Smooth muscle cell (in vitro differentiated cells): Measurements from ENCODE around the gene DNMBP. TPM values are rescaled to one million over a fixed set of nuclear protein-coding genes. Genes with fewer than 3 reads are reported as not detected.
"Not testable (repeated sequence)": the region's sequence is repeated elsewhere in the genome, so short reads cannot be mapped to it uniquely, and the experiment has no call there.

Experiments
- DNase-seq: peaks from one replicate; lab custom pipeline; 2025; ENCODE audit not compliant: unreplicated experiment; lab: John Stamatoyannopoulos, UW
- H2AFZ ChIP-seq: fragments of 200-600 bp; sonication (generic); 2 replicates; pipeline ENCODE4 v1.6.0; 2016; ENCODE audit warnings: antibody characterized with exemption, low read depth, mild to moderate bottlenecking
- H3F3A ChIP-seq: fragments of 200-600 bp; sonication (generic); 2 replicates; pipeline ENCODE4 v1.6.0; 2017; ENCODE audit warnings: antibody characterized with exemption, low read depth
- H3K27ac ChIP-seq: fragments of 200-600 bp; sonication (generic); 2 replicates; pipeline ENCODE4 v1.5.1; 2016; ENCODE audit warnings: low read depth, mild to moderate bottlenecking
- H3K27me3 ChIP-seq: fragments of 200-600 bp; sonication (generic); 2 replicates; pipeline ENCODE4 v1.6.1; 2016; ENCODE audit warnings: low read depth, mild to moderate bottlenecking
- H3K36me3 ChIP-seq: fragments of 200-600 bp; sonication (generic); 2 replicates; pipeline ENCODE4 v1.5.1; 2016; ENCODE audit warnings: low read depth
- H3K4me1 ChIP-seq: fragments of 200-600 bp; sonication (generic); 2 replicates; pipeline ENCODE4 v1.5.1; 2016; ENCODE audit warnings: low read depth
- H3K4me2 ChIP-seq: fragments of 200-600 bp; sonication (generic); 2 replicates; pipeline ENCODE4 v1.6.0; 2016; ENCODE audit warnings: mild to moderate bottlenecking
- H3K4me3 ChIP-seq: fragments of 200-600 bp; sonication (generic); 2 replicates; pipeline ENCODE4 v1.5.1; 2016; ENCODE audit warnings: mild to moderate bottlenecking
- H3K79me2 ChIP-seq: fragments of 200-600 bp; sonication (generic); 2 replicates; pipeline ENCODE4 v1.6.0; 2016; ENCODE audit warnings: low read depth, mild to moderate bottlenecking
- H3K9ac ChIP-seq: fragments of 200-600 bp; sonication (generic); 2 replicates; pipeline ENCODE4 v1.6.0; 2016; ENCODE audit warnings: low read depth
- H3K9me3 ChIP-seq: fragments of 200-600 bp; sonication (generic); replicated peaks from 2 replicates; pipeline ENCODE4 v1.5.1; 2016; ENCODE audit warnings: low read depth
- H4K20me1 ChIP-seq: fragments of 200-600 bp; sonication (generic); 2 replicates; pipeline ENCODE4 v1.6.0; 2016; ENCODE audit warnings: low read depth
- WGBS: methylation state at CpG from one replicate; pipeline ENCODE4 v1.1.7; 2016; ENCODE audit warnings: low lambda C conversion rate; 5-methylcytosine and 5-hydroxymethylcytosine counted together
- polyA plus RNA-seq: library from polyadenylated mRNA; unstranded; fragments of >200 nt; fragmentation: Nextera tagmentation; extraction: Ambion mirVana; gene quantifications from 2 replicates; pipeline ENCODE4 v1.2.1, GENCODE V29; 2016
- total RNA-seq: library from RNA; depleted of rRNA; stranded (reverse); fragments of >200 nt; gene quantifications from 2 replicates; pipeline ENCODE4 v1.2.3, GENCODE V29; 2014
- TF ChIP-seq, protein P1 (sequence below): fragments of 200-600 bp; sonication (generic); IDR thresholded peaks from 2 replicates; pipeline ENCODE4 v1.5.1; 2017; ENCODE audit warnings: borderline replicate concordance, mild to moderate bottlenecking, antibody characterized with exemption; ENCODE audit not compliant: insufficient read depth, poor library complexity, severe bottlenecking

DNMBP gene
- total and polyA plus RNA-seq, 2 experiments from 2014 or later, result 9.4 to 17.9 TPM

- Histone ChIP-seq H3K4me3 (no peak overlapping the region), H3K4me1 (peaks cover 3% of the 10 kb centered on the region), H3K79me2 (peaks cover 12% of the 10 kb centered on the region), H3K27me3 (no peaks in the 10 kb centered on the region), H2AFZ (no peak overlapping the region), H4K20me1 (peaks cover 13% of the 10 kb centered on the region), H3K4me2 (no peak overlapping the region), H3K27ac (peak overlapping the region; percentile 62), H3K9ac (no peak overlapping the region), H3K9me3 (no peaks in the 10 kb centered on the region), H3F3A (no peaks in the 10 kb centered on the region), H3K36me3 (peaks cover 20% of the 10 kb centered on the region)
- 76% methylated on average over 9 of the region's 9 CpGs for whole genome bisulfite sequencing
- TF ChIP-seq, protein P1, sequence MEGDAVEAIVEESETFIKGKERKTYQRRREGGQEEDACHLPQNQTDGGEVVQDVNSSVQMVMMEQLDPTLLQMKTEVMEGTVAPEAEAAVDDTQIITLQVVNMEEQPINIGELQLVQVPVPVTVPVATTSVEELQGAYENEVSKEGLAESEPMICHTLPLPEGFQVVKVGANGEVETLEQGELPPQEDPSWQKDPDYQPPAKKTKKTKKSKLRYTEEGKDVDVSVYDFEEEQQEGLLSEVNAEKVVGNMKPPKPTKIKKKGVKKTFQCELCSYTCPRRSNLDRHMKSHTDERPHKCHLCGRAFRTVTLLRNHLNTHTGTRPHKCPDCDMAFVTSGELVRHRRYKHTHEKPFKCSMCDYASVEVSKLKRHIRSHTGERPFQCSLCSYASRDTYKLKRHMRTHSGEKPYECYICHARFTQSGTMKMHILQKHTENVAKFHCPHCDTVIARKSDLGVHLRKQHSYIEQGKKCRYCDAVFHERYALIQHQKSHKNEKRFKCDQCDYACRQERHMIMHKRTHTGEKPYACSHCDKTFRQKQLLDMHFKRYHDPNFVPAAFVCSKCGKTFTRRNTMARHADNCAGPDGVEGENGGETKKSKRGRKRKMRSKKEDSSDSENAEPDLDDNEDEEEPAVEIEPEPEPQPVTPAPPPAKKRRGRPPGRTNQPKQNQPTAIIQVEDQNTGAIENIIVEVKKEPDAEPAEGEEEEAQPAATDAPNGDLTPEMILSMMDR, result no peak
- no peak for DNase-seq
Observed at GRCh38 chr10:99906470-99906869, 103.3 kb downstream of the DNMBP start.

GRCh38 chr10:99905971-99906370 is 103.8 kb downstream of the DNMBP start:
- Histone ChIP-seq H3K27me3 (no peaks in the 10 kb centered on the region), H4K20me1 (peaks cover 13% of the 10 kb centered on the region), H3K79me2 (peaks cover 9% of the 10 kb centered on the region), H3K4me3 (no peak overlapping the region), H3K27ac (peak overlapping the region; percentile 62), H3K4me2 (no peak overlapping the region), H3K36me3 (peaks cover 20% of the 10 kb centered on the region), H3F3A (no peaks in the 10 kb centered on the region), H3K4me1 (no peaks in the 10 kb centered on the region), H3K9ac (no peak overlapping the region), H3K9me3 (no peaks in the 10 kb centered on the region), H2AFZ (no peak overlapping the region)
- TF ChIP-seq, protein P1, result no peak
- no peak for DNase-seq
- WGBS, result 84% methylated on average over 3 of the region's 3 CpGs

GRCh38 chr10:99895867-99896266 is 113.9 kb downstream of the DNMBP start:
- TF ChIP-seq, protein P1, result no peak
- no peaks in the 10 kb centered on the region for H3K27me3 ChIP-seq
- H3K4me1 ChIP-seq, result no peaks in the 10 kb centered on the region
- H3K4me3 ChIP-seq, result no peak overlapping the region
- H3K9ac ChIP-seq, result no peak overlapping the region
- no peaks in the 10 kb centered on the region for H3K79me2 ChIP-seq
- H4K20me1 ChIP-seq, result peaks cover 3% of the 10 kb centered on the region
- H3K4me2 ChIP-seq, result no peak overlapping the region
- WGBS, result 73% methylated on average over 9 of the region's 9 CpGs
- no peak overlapping the region for H3K27ac ChIP-seq
- no peak for DNase-seq
- H3K36me3 ChIP-seq, result peaks cover 46% of the 10 kb centered on the region
- H3F3A ChIP-seq, result no peaks in the 10 kb centered on the region
- no peak overlapping the region for H2AFZ ChIP-seq
- H3K9me3 ChIP-seq, result no peaks in the 10 kb centered on the region

DNA sequence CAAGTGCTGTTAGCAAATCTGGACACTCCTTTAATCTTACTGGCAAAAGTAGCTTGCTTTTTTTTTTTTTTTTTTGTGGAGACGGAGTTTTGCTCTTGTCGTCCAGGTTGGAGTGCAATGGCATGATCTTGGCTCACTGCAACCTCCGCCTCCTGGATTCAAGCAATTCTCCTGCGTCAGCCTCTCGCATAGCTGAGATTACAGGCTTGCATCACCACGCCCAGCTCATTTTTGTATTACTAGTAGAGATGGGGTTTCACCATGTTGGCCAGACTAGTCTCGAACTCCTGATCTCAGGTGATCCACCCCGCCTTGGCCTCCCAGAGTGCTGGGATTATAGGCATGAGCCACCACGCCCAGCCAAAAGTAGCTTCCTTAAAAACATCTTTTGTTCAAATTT is 114.7 kb downstream of the DNMBP start:
- not testable (repeated sequence) for H2AFZ ChIP-seq, H3K4me3 ChIP-seq, H3K9me3 ChIP-seq, DNase-seq, H3F3A ChIP-seq, H3K4me1 ChIP-seq, H3K27me3 ChIP-seq, H3K27ac ChIP-seq, H3K9ac ChIP-seq, H3K4me2 ChIP-seq, H3K79me2 ChIP-seq, H4K20me1 ChIP-seq
- peaks cover 46% of the 10 kb centered on the region for H3K36me3 ChIP-seq
- WGBS, result 95% methylated on average over 9 of the region's 9 CpGs
